Measurements from ENCODE around the gene TOMM5.

TOMM5 gene

GRCh38 chr9:37575921-37576721 is 16.3 kb downstream of the TOMM5 start, which contains the start of gene FBXO10:
FBXO10 (minus strand) TSS chr9:37576380; CDS start chr9:37541768, 34,612 bp downstream.
- TF ChIP-seq SPI1 (IDR thresholded peaks at IDR 0.05; ENCODE audit: borderline replicate concordance, low read depth) (no peak), GABPA (IDR thresholded peaks at IDR 0.05; ENCODE audit: low read depth) (no peak), POLR2AphosphoS5 (IDR thresholded peaks at IDR 0.05; ENCODE audit: low read depth) (no peak)
- TF ChIP-seq, protein P1, sequence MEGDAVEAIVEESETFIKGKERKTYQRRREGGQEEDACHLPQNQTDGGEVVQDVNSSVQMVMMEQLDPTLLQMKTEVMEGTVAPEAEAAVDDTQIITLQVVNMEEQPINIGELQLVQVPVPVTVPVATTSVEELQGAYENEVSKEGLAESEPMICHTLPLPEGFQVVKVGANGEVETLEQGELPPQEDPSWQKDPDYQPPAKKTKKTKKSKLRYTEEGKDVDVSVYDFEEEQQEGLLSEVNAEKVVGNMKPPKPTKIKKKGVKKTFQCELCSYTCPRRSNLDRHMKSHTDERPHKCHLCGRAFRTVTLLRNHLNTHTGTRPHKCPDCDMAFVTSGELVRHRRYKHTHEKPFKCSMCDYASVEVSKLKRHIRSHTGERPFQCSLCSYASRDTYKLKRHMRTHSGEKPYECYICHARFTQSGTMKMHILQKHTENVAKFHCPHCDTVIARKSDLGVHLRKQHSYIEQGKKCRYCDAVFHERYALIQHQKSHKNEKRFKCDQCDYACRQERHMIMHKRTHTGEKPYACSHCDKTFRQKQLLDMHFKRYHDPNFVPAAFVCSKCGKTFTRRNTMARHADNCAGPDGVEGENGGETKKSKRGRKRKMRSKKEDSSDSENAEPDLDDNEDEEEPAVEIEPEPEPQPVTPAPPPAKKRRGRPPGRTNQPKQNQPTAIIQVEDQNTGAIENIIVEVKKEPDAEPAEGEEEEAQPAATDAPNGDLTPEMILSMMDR (IDR thresholded peaks at IDR 0.05; ENCODE audit: insufficient read depth, low read length), result no peak
- TF ChIP-seq, protein P2, sequence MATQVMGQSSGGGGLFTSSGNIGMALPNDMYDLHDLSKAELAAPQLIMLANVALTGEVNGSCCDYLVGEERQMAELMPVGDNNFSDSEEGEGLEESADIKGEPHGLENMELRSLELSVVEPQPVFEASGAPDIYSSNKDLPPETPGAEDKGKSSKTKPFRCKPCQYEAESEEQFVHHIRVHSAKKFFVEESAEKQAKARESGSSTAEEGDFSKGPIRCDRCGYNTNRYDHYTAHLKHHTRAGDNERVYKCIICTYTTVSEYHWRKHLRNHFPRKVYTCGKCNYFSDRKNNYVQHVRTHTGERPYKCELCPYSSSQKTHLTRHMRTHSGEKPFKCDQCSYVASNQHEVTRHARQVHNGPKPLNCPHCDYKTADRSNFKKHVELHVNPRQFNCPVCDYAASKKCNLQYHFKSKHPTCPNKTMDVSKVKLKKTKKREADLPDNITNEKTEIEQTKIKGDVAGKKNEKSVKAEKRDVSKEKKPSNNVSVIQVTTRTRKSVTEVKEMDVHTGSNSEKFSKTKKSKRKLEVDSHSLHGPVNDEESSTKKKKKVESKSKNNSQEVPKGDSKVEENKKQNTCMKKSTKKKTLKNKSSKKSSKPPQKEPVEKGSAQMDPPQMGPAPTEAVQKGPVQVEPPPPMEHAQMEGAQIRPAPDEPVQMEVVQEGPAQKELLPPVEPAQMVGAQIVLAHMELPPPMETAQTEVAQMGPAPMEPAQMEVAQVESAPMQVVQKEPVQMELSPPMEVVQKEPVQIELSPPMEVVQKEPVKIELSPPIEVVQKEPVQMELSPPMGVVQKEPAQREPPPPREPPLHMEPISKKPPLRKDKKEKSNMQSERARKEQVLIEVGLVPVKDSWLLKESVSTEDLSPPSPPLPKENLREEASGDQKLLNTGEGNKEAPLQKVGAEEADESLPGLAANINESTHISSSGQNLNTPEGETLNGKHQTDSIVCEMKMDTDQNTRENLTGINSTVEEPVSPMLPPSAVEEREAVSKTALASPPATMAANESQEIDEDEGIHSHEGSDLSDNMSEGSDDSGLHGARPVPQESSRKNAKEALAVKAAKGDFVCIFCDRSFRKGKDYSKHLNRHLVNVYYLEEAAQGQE (IDR thresholded peaks at IDR 0.05; ENCODE audit: insufficient replicate concordance, low read depth), result no peak
- no peaks in the 10 kb centered on the region for H3K27me3 ChIP-seq (ENCODE audit: insufficient read depth, poor library complexity, severe bottlenecking)
- H3K27ac ChIP-seq (replicated peaks), result peak within 1 kb of the TSS; percentile 48
- no peak within 1 kb of the TSS for H3K4me3 ChIP-seq (replicated peaks; ENCODE audit: insufficient read depth, low read length)
- peak in 1 of 2 experiments; percentile 35 for DNase-seq (ENCODE audit: low read depth in 1 of 2, low spot score in 1 of 2)

- Histone ChIP-seq H3K27ac (replicated peaks) (no peak overlapping the region), H3K27me3 (ENCODE audit: insufficient read depth, poor library complexity, severe bottlenecking) (no peaks in the 10 kb centered on the region), H3K4me3 (replicated peaks; ENCODE audit: insufficient read depth, low read length) (no peak overlapping the region)
- no peak for DNase-seq (ENCODE audit: low read depth in 1 of 2, low spot score in 1 of 2)
- no peak for TF ChIP-seq POLR2AphosphoS5 (IDR thresholded peaks at IDR 0.05; ENCODE audit: low read depth)
- TF ChIP-seq, protein P1 (IDR thresholded peaks at IDR 0.05; ENCODE audit: insufficient read depth, low read length), result no peak
- TF ChIP-seq, protein P2 (IDR thresholded peaks at IDR 0.05; ENCODE audit: insufficient replicate concordance, low read depth), result no peak
- no peak for TF ChIP-seq GABPA (IDR thresholded peaks at IDR 0.05; ENCODE audit: low read depth)
- TF ChIP-seq SPI1 (IDR thresholded peaks at IDR 0.05; ENCODE audit: borderline replicate concordance, low read depth), result no peak
Observed at GRCh38 chr9:37575511-37575914, 16.9 kb downstream of the TOMM5 start.

- no peak overlapping the region for H3K27ac ChIP-seq (replicated peaks)
Observed at GRCh38 chr9:37575001-37575400, 17.4 kb downstream of the TOMM5 start.

More at GRCh38 chr9:37575001-37575400, 17.4 kb downstream of the TOMM5 start:
- TF ChIP-seq, protein P1 (IDR thresholded peaks at IDR 0.05; ENCODE audit: insufficient read depth, low read length), result no peak
- TF ChIP-seq, protein P2 (IDR thresholded peaks at IDR 0.05; ENCODE audit: insufficient replicate concordance, low read depth), result no peak
- TF ChIP-seq GABPA (IDR thresholded peaks at IDR 0.05; ENCODE audit: low read depth), result no peak
- TF ChIP-seq POLR2AphosphoS5 (IDR thresholded peaks at IDR 0.05; ENCODE audit: low read depth), result no peak
- no peak for TF ChIP-seq SPI1 (IDR thresholded peaks at IDR 0.05; ENCODE audit: borderline replicate concordance, low read depth)
- H3K27me3 ChIP-seq (ENCODE audit: insufficient read depth, poor library complexity, severe bottlenecking), result no peaks in the 10 kb centered on the region
- no peak for DNase-seq (ENCODE audit: low read depth in 1 of 2, low spot score in 1 of 2)
- no peak overlapping the region for H3K4me3 ChIP-seq (replicated peaks; ENCODE audit: insufficient read depth, low read length)
